Keratinocyte (primary cell): ENCODE measurements around the gene DCDC2C. TPM values are rescaled to one million over a fixed set of nuclear protein-coding genes. Genes with fewer than 3 reads are reported as not detected.

Source experiments
- DNase-seq: peaks from one replicate; pipeline ENCODE4 v3.0.0-alpha.2; 2011; ENCODE audit warnings: low read depth, missing footprints, low spot score
- FAIRE-seq: peaks from 2 replicates; lab custom pipeline; 2011; peaks lifted over from hg19 to GRCh38; lab: Jason Lieb, UNC
- H2AFZ ChIP-seq: 2 replicates; pipeline ENCODE4 v1.6.0; 2012; ENCODE audit warnings: low read length, control low read depth, inconsistent platforms; ENCODE audit not compliant: control insufficient read depth
- H3K27ac ChIP-seq: 2 replicates; pipeline ENCODE4 v1.5.1; 2011; ENCODE audit warnings: low read length; ENCODE audit not compliant: control insufficient read depth, insufficient read depth
- H3K27me3 ChIP-seq: 3 replicates; pipeline ENCODE4 v1.6.0; 2011; ENCODE audit warnings: low read length; ENCODE audit not compliant: control insufficient read depth, insufficient read depth; ENCODE audit errors: extremely low read depth
- H3K36me3 ChIP-seq, 2 experiments: 2 replicates in 1 of 2; 3 replicates in 1 of 2; pipeline ENCODE4 v1.5.1; 2011; ENCODE audit warnings: low read length in 2 of 2, mild to moderate bottlenecking in 1 of 2; ENCODE audit not compliant: control insufficient read depth in 2 of 2, insufficient read depth in 2 of 2; ENCODE audit errors: extremely low read depth in 1 of 2
- H3K4me1 ChIP-seq: 3 replicates; pipeline ENCODE4 v1.5.1; 2011; ENCODE audit warnings: low read length; ENCODE audit not compliant: control insufficient read depth, insufficient read depth; ENCODE audit errors: extremely low read depth
- H3K4me2 ChIP-seq: 3 replicates; pipeline ENCODE4 v1.6.0; 2011; ENCODE audit warnings: low read depth, low read length; ENCODE audit not compliant: control insufficient read depth, insufficient read depth; ENCODE audit errors: extremely low read depth
- H3K4me3 ChIP-seq, 3 experiments: fragments of 200-600 bp in 1 of 3; sonication (generic) in 1 of 3; 2 replicates in 2 of 3; 3 replicates in 1 of 3; pipeline ENCODE4 v1.5.1; 2011 to 2016; ENCODE audit warnings: low read length in 3 of 3, mild to moderate bottlenecking in 3 of 3, control low read depth in 2 of 3, inconsistent platforms in 1 of 3, low read depth in 1 of 3, mixed read lengths in 1 of 3, mixed run types in 1 of 3, moderate library complexity in 1 of 3; ENCODE audit not compliant: control insufficient read depth in 2 of 3, insufficient read depth in 2 of 3; ENCODE audit errors: extremely low read depth in 1 of 3
- H3K79me2 ChIP-seq: 2 replicates; pipeline ENCODE4 v1.6.0; 2012; ENCODE audit warnings: low read length; ENCODE audit not compliant: control insufficient read depth, insufficient read depth
- H3K9ac ChIP-seq: 3 replicates; pipeline ENCODE4 v1.6.0; 2011; ENCODE audit warnings: low read length; ENCODE audit not compliant: control insufficient read depth, insufficient read depth; ENCODE audit errors: extremely low read depth
- H3K9me1 ChIP-seq: 3 replicates; pipeline ENCODE4 v1.6.0; 2011; ENCODE audit warnings: low read length; ENCODE audit not compliant: control insufficient read depth, insufficient read depth; ENCODE audit errors: extremely low read depth
- H3K9me3 ChIP-seq: 2 replicates; pipeline ENCODE4 v1.5.1; 2012; ENCODE audit warnings: low read depth, low read length; ENCODE audit not compliant: control insufficient read depth
- H4K20me1 ChIP-seq: 3 replicates; pipeline ENCODE4 v1.6.0; 2011; ENCODE audit warnings: low read length; ENCODE audit not compliant: control insufficient read depth, insufficient read depth; ENCODE audit errors: extremely low read depth
- EZH2 ChIP-seq: IDR thresholded peaks from one replicate; pipeline ENCODE4 v1.6.1; 2012; ENCODE audit warnings: inconsistent platforms, mild to moderate bottlenecking, low read length, moderate library complexity
- dilution Hi-C: fragments of 300-500 bp; cut with MboI; formaldehyde crosslinking; loops from one replicate; pipeline ENCODE4 v1.7.0; 2020; ENCODE audit warnings: low sequenced_read_pairs; ENCODE audit not compliant: extremely low pct_ligation_motif_present
- polyA plus RNA-seq, 5 experiments: library from polyadenylated mRNA; depleted of rRNA in 3 of 5; stranded (reverse) in 3 of 5; stranded (forward) in 1 of 5; unstranded in 1 of 5; fragments of >200 nt; gene quantifications; 1 replicate in 1 of 5; 2 replicates in 3 of 5; 3 replicates in 1 of 5; pipeline versions ENCODE4 v1.2.1 to v1.2.3, GENCODE V29; 2011 to 2012; ENCODE audit warnings: missing spikeins in 2 of 5, low read depth in 1 of 5, low replicate concordance in 1 of 5
- TF ChIP-seq, protein P1 (sequence below), 3 experiments: IDR thresholded peaks in 1 of 3; conservative IDR thresholded peaks in 1 of 3; optimal IDR thresholded peaks in 1 of 3; 2 replicates in 2 of 3; 3 replicates in 1 of 3; pipeline versions ENCODE3 to v1.5.1; 2011; ENCODE audit warnings: low read length in 3 of 3, mild to moderate bottlenecking in 3 of 3, moderate library complexity in 2 of 3, control low read depth in 1 of 3, inconsistent platforms in 1 of 3; ENCODE audit not compliant: insufficient read depth in 2 of 3; ENCODE audit errors: extremely low read depth in 1 of 3

The DCDC2C gene
- polyA plus RNA-seq, 1 donor (not counting 4 experiments of a cell fraction or from before 2014, with no cell fraction given) = not detected

GRCh38 chr2:3729786-3730185 is 26.4 kb downstream of the DCDC2C start:
- Histone ChIP-seq H3K27ac (no peak overlapping the region), H4K20me1 (no peaks in the 10 kb centered on the region), H3K9ac (no peak overlapping the region), H3K9me1 (no peaks in the 10 kb centered on the region), H3K27me3 (no peaks in the 10 kb centered on the region), H3K79me2 (no peaks in the 10 kb centered on the region), H3K4me1 (peaks cover 6% of the 10 kb centered on the region), H3K36me3 (no peaks in the 10 kb centered on the region), H3K9me3 (no peaks in the 10 kb centered on the region), H2AFZ (no peak overlapping the region), H3K4me3 (no peak overlapping the region), H3K4me2 (no peak overlapping the region)
- dilution Hi-C loops = no loop called here
- TF ChIP-seq, protein P1, sequence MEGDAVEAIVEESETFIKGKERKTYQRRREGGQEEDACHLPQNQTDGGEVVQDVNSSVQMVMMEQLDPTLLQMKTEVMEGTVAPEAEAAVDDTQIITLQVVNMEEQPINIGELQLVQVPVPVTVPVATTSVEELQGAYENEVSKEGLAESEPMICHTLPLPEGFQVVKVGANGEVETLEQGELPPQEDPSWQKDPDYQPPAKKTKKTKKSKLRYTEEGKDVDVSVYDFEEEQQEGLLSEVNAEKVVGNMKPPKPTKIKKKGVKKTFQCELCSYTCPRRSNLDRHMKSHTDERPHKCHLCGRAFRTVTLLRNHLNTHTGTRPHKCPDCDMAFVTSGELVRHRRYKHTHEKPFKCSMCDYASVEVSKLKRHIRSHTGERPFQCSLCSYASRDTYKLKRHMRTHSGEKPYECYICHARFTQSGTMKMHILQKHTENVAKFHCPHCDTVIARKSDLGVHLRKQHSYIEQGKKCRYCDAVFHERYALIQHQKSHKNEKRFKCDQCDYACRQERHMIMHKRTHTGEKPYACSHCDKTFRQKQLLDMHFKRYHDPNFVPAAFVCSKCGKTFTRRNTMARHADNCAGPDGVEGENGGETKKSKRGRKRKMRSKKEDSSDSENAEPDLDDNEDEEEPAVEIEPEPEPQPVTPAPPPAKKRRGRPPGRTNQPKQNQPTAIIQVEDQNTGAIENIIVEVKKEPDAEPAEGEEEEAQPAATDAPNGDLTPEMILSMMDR (optimal IDR thresholded peaks at IDR 0.05 in 1 of 3, IDR thresholded peaks at IDR 0.05 in 1 of 3, conservative IDR thresholded peaks at IDR 0.05 in 1 of 3; ENCODE audit: extremely low read depth in 1 of 3, insufficient read depth in 2 of 3, low read length in 3 of 3) = no peak
- no peak for TF ChIP-seq EZH2
- DNase-seq (no peak), FAIRE-seq (no peak)

DNA sequence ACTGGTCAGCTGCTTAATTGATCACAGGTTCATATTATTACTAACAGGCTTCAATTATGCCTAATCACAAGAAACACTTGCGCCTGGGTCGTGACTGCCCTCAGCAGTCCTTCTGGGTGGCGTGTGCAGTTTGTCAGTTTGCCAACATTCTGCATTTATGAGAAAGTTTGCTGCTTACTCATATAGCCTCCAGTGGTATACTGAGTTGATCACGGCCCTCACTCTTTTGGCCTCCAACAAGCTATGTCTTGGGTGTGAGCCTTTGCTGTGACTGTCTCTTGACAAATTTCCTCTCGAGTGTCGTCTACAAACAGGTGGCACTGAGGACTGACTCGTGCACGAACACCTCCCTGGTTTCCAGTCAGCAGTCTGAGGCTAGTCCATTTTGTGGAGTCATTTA is 27.3 kb downstream of the DCDC2C start:
- no peak overlapping the region for H2AFZ ChIP-seq
- H4K20me1 ChIP-seq = no peaks in the 10 kb centered on the region
- no peaks in the 10 kb centered on the region for H3K9me3 ChIP-seq
- H3K4me1 ChIP-seq = peaks cover 6% of the 10 kb centered on the region
- H3K9ac ChIP-seq = no peak overlapping the region
- no peak for TF ChIP-seq EZH2
- TF ChIP-seq, protein P1 (optimal IDR thresholded peaks at IDR 0.05 in 1 of 3, IDR thresholded peaks at IDR 0.05 in 1 of 3, conservative IDR thresholded peaks at IDR 0.05 in 1 of 3; ENCODE audit: extremely low read depth in 1 of 3, insufficient read depth in 2 of 3, low read length in 3 of 3) = no peak
- no peaks in the 10 kb centered on the region for H3K9me1 ChIP-seq
- H3K4me2 ChIP-seq = no peak overlapping the region
- no peaks in the 10 kb centered on the region for H3K79me2 ChIP-seq
- H3K36me3 ChIP-seq = no peaks in the 10 kb centered on the region
- DNase-seq (peak; percentile 17), FAIRE-seq (no peak)
- no peak overlapping the region for H3K27ac ChIP-seq
- H3K27me3 ChIP-seq = no peaks in the 10 kb centered on the region
- dilution Hi-C loops = no loop called here
- no peak overlapping the region for H3K4me3 ChIP-seq
